ENCODE data around the gene GFER. TPM values are rescaled to one million over a fixed set of nuclear protein-coding genes. Genes with fewer than 3 reads are reported as not detected.

GFER gene
- total and polyA plus RNA-seq, 10 of the 15 experiments (the other 5 are each of a cell fraction or from before 2014, with no cell fraction given) = 2.4 to 57.7 (median 31.3) TPM

- Histone ChIP-seq H3K27ac (ENCODE audit: control insufficient read depth, insufficient read depth) (peak within 1 kb of the TSS; percentile 77), H3K9ac (ENCODE audit: control insufficient read depth, insufficient read depth, low read length) (peak within 1 kb of the TSS; percentile 89), H3K9me3 (replicated peaks; ENCODE audit: control insufficient read depth, insufficient read depth, low read length) (no peaks in the 10 kb centered on the region), H3K36me3 (ENCODE audit: control insufficient read depth in 2 of 2, insufficient read depth in 2 of 2, low read length in 1 of 2) (peaks cover 11 to 13% of the 10 kb centered on the region in 2 experiments; a peak in 3 of 4 replicates), H3K79me2 (ENCODE audit: control insufficient read depth, insufficient read depth, low read length) (peaks cover 47% of the 10 kb centered on the region), H3K4me2 (ENCODE audit: control insufficient read depth, insufficient read depth) (peak within 1 kb of the TSS; percentile 89), H3K27me3 (replicated peaks in 1 of 2; ENCODE audit: control insufficient read depth in 2 of 2, insufficient read depth in 2 of 2, low read length in 1 of 2) (no peaks in the 10 kb centered on the region; a peak in 1 of 4 replicates), H3K4me1 (ENCODE audit: control insufficient read depth, insufficient read depth, low read length) (peaks cover 19% of the 10 kb centered on the region), H2AFZ (ENCODE audit: control insufficient read depth, low read depth, low read length) (peak within 1 kb of the TSS; percentile 95), H4K20me1 (ENCODE audit: control insufficient read depth, insufficient read depth) (peaks cover 6% of the 10 kb centered on the region; the same call in 1 of the 2 replicates), H3K4me3 (peak within 1 kb of the TSS; percentile 83)
- POLR2A ChIA-PET = interaction anchor here (0.7 to 1.8 kb wide), 4 partner anchors 12 to 22 kb away, joined by 3 to 4 read pairs (median 3); partner anchors contain the start of genes MSRB1, NOXO1 and TBL3
- peak; percentile 81 for ATAC-seq
- peak; percentile 41 for DNase-seq (ENCODE audit: low read depth, low spot score)
- intact Hi-C loops (cut with micrococcal nuclease; ENCODE audit: unreplicated experiment) (no loop called here), in situ Hi-C loops (cut with MboI) (no loop called here)
- CTCF ChIA-PET = interaction anchor here (0.9 kb wide), 1 partner anchor 44 kb away, joined by 3 read pairs; no protein-coding TSS in a partner anchor
- no TSS peak for BruUV-seq (replicated peaks)
- SMC1A ChIA-PET (ENCODE audit: uncharacterized antibody, unreplicated experiment) = no interaction called here
- under 1% methylated on average over 74 of the region's 79 CpGs for WGBS (ENCODE audit: insufficient coverage, insufficient replicate concordance, low lambda C conversion rate, missing lambda C conversion rate)
- peak; percentile 83 for FAIRE-seq
- RAD21 ChIA-PET (ENCODE audit: unreplicated experiment) = interaction anchor here (1.0 to 1.1 kb wide), 2 partner anchors 177 to 181 kb away, joined by 4 read pairs; partner anchors contain the start of genes NUBP2 and SPSB3
- peak; percentile 59; the same call in 1 of the 3 replicates for TF ChIP-seq POU2F2 (IDR thresholded peaks at IDR 0.05; ENCODE audit: borderline replicate concordance, low read depth, low read length)
- peak; percentile 92 for TF ChIP-seq GATAD2B (conservative IDR thresholded peaks at IDR 0.05; ENCODE audit: low read depth)
- TF ChIP-seq RUNX3 (IDR thresholded peaks at IDR 0.05; ENCODE audit: low read length) = peak; percentile 69
- TF ChIP-seq BACH1 (IDR thresholded peaks at IDR 0.05; ENCODE audit: borderline replicate concordance) = peak; percentile 72; the same call in 1 of the 2 replicates
- TF ChIP-seq HDAC6 (IDR thresholded peaks at IDR 0.05; ENCODE audit: unreplicated experiment) = no peak
- TF ChIP-seq SMARCA5 (IDR thresholded peaks at IDR 0.05) = peak; percentile 90; the same call in 1 of the 2 replicates
- no peak for TF ChIP-seq IKZF2 (IDR thresholded peaks at IDR 0.05)
- TF ChIP-seq SREBF2 (IDR thresholded peaks at IDR 0.05; ENCODE audit: low read length) = no peak
- TF ChIP-seq, protein P1, sequence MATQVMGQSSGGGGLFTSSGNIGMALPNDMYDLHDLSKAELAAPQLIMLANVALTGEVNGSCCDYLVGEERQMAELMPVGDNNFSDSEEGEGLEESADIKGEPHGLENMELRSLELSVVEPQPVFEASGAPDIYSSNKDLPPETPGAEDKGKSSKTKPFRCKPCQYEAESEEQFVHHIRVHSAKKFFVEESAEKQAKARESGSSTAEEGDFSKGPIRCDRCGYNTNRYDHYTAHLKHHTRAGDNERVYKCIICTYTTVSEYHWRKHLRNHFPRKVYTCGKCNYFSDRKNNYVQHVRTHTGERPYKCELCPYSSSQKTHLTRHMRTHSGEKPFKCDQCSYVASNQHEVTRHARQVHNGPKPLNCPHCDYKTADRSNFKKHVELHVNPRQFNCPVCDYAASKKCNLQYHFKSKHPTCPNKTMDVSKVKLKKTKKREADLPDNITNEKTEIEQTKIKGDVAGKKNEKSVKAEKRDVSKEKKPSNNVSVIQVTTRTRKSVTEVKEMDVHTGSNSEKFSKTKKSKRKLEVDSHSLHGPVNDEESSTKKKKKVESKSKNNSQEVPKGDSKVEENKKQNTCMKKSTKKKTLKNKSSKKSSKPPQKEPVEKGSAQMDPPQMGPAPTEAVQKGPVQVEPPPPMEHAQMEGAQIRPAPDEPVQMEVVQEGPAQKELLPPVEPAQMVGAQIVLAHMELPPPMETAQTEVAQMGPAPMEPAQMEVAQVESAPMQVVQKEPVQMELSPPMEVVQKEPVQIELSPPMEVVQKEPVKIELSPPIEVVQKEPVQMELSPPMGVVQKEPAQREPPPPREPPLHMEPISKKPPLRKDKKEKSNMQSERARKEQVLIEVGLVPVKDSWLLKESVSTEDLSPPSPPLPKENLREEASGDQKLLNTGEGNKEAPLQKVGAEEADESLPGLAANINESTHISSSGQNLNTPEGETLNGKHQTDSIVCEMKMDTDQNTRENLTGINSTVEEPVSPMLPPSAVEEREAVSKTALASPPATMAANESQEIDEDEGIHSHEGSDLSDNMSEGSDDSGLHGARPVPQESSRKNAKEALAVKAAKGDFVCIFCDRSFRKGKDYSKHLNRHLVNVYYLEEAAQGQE (IDR thresholded peaks at IDR 0.05; ENCODE audit: low read depth, low read length) = no peak
- peak; percentile 67; the same call in 1 of the 2 replicates for TF ChIP-seq CREB1 (IDR thresholded peaks at IDR 0.05; ENCODE audit: low read depth)
- TF ChIP-seq, protein P2, sequence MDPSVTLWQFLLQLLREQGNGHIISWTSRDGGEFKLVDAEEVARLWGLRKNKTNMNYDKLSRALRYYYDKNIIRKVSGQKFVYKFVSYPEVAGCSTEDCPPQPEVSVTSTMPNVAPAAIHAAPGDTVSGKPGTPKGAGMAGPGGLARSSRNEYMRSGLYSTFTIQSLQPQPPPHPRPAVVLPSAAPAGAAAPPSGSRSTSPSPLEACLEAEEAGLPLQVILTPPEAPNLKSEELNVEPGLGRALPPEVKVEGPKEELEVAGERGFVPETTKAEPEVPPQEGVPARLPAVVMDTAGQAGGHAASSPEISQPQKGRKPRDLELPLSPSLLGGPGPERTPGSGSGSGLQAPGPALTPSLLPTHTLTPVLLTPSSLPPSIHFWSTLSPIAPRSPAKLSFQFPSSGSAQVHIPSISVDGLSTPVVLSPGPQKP (IDR thresholded peaks at IDR 0.05; ENCODE audit: low read depth, low read length) = 0 out of 2 replicates have a peak, but pooled peaks have one; percentile 16
- TF ChIP-seq BCL11A (IDR thresholded peaks at IDR 0.05; ENCODE audit: low read depth, low read length) = no peak
- TF ChIP-seq TBL1XR1 (IDR thresholded peaks at IDR 0.05; ENCODE audit: low read depth, low read length) = peak; percentile 66; the same call in 1 of the 2 replicates
- no peak for TF ChIP-seq EED (IDR thresholded peaks at IDR 0.05; ENCODE audit: low read depth)
- TF ChIP-seq NBN (IDR thresholded peaks at IDR 0.05) = no peak
- TF ChIP-seq NR2F1 (conservative IDR thresholded peaks at IDR 0.05) = peak; percentile 93
- peak; percentile 90 for TF ChIP-seq HCFC1 (IDR thresholded peaks at IDR 0.05; ENCODE audit: low read length)
- peak; percentile 88 for TF ChIP-seq SIX5 (IDR thresholded peaks at IDR 0.05; ENCODE audit: low read depth, low read length, severe bottlenecking)
- TF ChIP-seq TAF1 (IDR thresholded peaks at IDR 0.05; ENCODE audit: borderline replicate concordance, low read depth, low read length) = peak; percentile 54; the same call in 1 of the 2 replicates
Measured at GRCh38 chr16:1959269-1960039, 24.5 kb upstream of the GFER start, which contains the start of gene NDUFB10. TSS of gene NDUFB10 (plus strand) at chr16:1959538. CDS start at chr16:1959625, 87 bp downstream.
